Measurements from ENCODE around the gene ADAD2. TPM values are rescaled to one million over a fixed set of nuclear protein-coding genes. Genes with fewer than 3 reads are reported as not detected.
A peak's percentile ranks its signal among the peaks of the same experiment; 100 is the strongest.

The ADAD2 gene
- total and polyA plus RNA-seq, 10 of the 15 experiments (the other 5 are each of a cell fraction or from before 2014, with no cell fraction given) = 0.44 to 0.68 (median 0.51) TPM; not detected in 7

DNA sequence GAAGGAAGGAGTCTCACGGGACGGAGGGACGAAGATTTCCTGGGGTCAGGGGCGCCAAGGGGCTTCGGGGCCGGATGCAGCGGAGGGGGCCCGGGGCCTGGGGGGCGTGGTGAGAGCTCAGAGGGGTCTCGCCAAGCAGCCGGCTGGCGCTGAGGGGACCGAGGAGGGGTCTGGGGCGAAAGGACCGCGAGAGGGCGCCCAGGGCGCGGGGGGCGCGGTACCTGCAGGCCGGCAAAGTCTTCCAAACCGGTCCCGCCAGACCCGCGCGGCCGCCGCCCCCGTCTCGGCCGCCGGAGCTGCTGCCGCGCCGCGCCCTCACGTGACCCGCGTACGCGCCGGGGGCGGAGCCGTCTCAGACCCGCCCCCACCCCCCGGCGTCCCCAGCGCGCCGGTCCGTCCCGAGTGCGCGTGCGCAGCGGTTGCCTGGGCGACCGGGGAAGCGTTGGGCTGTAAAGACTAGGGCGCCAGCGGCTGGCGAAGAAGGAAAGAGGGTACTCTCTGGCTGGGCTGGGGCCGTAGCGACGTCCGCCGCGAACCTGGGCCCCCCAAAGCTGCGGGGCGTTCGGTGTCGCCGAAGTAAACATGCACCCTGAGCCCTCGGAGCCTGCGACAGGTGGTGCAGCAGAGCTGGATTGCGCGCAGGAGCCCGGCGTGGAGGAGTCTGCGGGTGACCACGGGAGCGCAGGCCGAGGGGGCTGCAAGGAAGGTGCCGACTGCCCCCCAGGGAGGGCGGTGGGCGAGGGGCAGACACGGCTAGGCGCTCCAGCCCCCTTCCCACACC is 45.9 kb upstream of the ADAD2 start, which contains the start of the genes DNAAF1 and HSDL1 (continued):
- TF ChIP-seq NRF1 (conservative IDR thresholded peaks at IDR 0.05; ENCODE audit: low read depth, low read length) (peak; percentile 75), IKZF2 (IDR thresholded peaks at IDR 0.05) (no peak), RBBP5 (conservative IDR thresholded peaks at IDR 0.05) (no peak), MEF2B (IDR thresholded peaks at IDR 0.05; ENCODE audit: partially characterized antibody, poor library complexity, severe bottlenecking) (peak; percentile 13), TCF12 (IDR thresholded peaks at IDR 0.05; ENCODE audit: low read depth, low read length) (no peak), MYC (IDR thresholded peaks at IDR 0.05; ENCODE audit: insufficient read depth, insufficient read length, insufficient replicate concordance, low read length, severe bottlenecking) (no peak)

DNA sequence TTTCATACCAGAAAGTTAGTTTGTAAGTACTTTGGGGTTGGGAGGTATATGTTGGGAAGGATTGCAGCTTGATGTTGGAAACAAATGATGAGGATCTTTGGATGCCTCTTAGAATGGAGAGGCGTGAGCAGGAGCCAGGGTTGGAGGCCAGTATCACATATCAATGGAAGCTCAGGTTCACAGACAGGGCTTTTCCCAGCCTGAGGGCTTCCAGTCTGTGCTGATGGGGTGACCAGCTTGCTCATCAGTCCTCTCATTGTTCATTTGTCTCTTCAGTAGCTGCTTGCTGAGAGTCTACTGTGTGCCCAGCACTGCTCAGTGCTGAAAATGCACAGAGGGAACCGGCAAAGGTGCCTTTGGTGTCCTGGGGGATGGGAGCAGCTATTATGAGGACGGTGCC is 40.0 kb upstream of the ADAD2 start:
- RAD21 ChIA-PET (ENCODE audit: unreplicated experiment) = no interaction called here
- no peak for FAIRE-seq
- no peak for TF ChIP-seq POLR2AphosphoS2 (IDR thresholded peaks at IDR 0.05; ENCODE audit: low read depth, low read length)
- TF ChIP-seq IKZF2 (IDR thresholded peaks at IDR 0.05) = no peak
- TF ChIP-seq NFYA (IDR thresholded peaks at IDR 0.05; ENCODE audit: borderline replicate concordance, low read depth, low read length) = no peak
- TF ChIP-seq MYC (IDR thresholded peaks at IDR 0.05; ENCODE audit: insufficient read depth, insufficient read length, insufficient replicate concordance, low read length, severe bottlenecking) = no peak
- no peak for TF ChIP-seq ZZZ3 (IDR thresholded peaks at IDR 0.05; ENCODE audit: control insufficient read depth, insufficient read length, low read depth)
- no peak for TF ChIP-seq KAT2A (conservative IDR thresholded peaks at IDR 0.05; ENCODE audit: control insufficient read depth, low read depth, low read length)
- no peak for TF ChIP-seq RAD51 (IDR thresholded peaks at IDR 0.05)
- no peak for TF ChIP-seq FOS (IDR thresholded peaks at IDR 0.05; ENCODE audit: borderline replicate concordance, extremely low read depth, insufficient read length)
- no peak for TF ChIP-seq STAT3 (IDR thresholded peaks at IDR 0.05; ENCODE audit: low read depth, low read length)
- no peak for TF ChIP-seq MTA3 (IDR thresholded peaks at IDR 0.05; ENCODE audit: borderline replicate concordance, low read length)
- TF ChIP-seq NR2C2 (IDR thresholded peaks at IDR 0.05; ENCODE audit: borderline replicate concordance, control insufficient read depth, insufficient read length, low read depth) = no peak
- no peak for TF ChIP-seq SUPT20H (IDR thresholded peaks at IDR 0.05; ENCODE audit: borderline replicate concordance, control insufficient read depth, low read depth, low read length)
- TF ChIP-seq, protein P1, sequence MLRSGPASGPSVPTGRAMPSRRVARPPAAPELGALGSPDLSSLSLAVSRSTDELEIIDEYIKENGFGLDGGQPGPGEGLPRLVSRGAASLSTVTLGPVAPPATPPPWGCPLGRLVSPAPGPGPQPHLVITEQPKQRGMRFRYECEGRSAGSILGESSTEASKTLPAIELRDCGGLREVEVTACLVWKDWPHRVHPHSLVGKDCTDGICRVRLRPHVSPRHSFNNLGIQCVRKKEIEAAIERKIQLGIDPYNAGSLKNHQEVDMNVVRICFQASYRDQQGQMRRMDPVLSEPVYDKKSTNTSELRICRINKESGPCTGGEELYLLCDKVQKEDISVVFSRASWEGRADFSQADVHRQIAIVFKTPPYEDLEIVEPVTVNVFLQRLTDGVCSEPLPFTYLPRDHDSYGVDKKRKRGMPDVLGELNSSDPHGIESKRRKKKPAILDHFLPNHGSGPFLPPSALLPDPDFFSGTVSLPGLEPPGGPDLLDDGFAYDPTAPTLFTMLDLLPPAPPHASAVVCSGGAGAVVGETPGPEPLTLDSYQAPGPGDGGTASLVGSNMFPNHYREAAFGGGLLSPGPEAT (IDR thresholded peaks at IDR 0.05; ENCODE audit: low read depth) = no peak
- Histone ChIP-seq H3K4me1 (ENCODE audit: control insufficient read depth, insufficient read depth, low read length) (no peaks in the 10 kb centered on the region), H4K20me1 (ENCODE audit: control insufficient read depth, insufficient read depth) (no peaks in the 10 kb centered on the region), H3K27ac (ENCODE audit: control insufficient read depth, insufficient read depth) (no peak overlapping the region), H3K36me3 (ENCODE audit: control insufficient read depth in 2 of 2, insufficient read depth in 2 of 2, low read length in 1 of 2) (no peaks in the 10 kb centered on the region), H3K9me3 (replicated peaks; ENCODE audit: control insufficient read depth, insufficient read depth, low read length) (no peaks in the 10 kb centered on the region), H3K27me3 (replicated peaks in 1 of 2; ENCODE audit: control insufficient read depth in 2 of 2, insufficient read depth in 2 of 2, low read length in 1 of 2) (no peaks in the 10 kb centered on the region), H3K4me3 (no peak overlapping the region), H2AFZ (ENCODE audit: control insufficient read depth, low read depth, low read length) (no peak overlapping the region), H3K79me2 (ENCODE audit: control insufficient read depth, insufficient read depth, low read length) (no peaks in the 10 kb centered on the region), H3K4me2 (ENCODE audit: control insufficient read depth, insufficient read depth) (no peak overlapping the region), H3K9ac (ENCODE audit: control insufficient read depth, insufficient read depth, low read length) (no peak overlapping the region)
- BruUV-seq (replicated peaks) = no TSS peak
- no peak for ATAC-seq
- SMC1A ChIA-PET (ENCODE audit: uncharacterized antibody, unreplicated experiment) = no interaction called here
- POLR2A ChIA-PET = no interaction called here
- DNase-seq (ENCODE audit: low read depth, low spot score) = no peak
- 44% methylated on average over 3 of the region's 3 CpGs for WGBS (ENCODE audit: insufficient coverage, insufficient replicate concordance, low lambda C conversion rate, missing lambda C conversion rate)
- in situ Hi-C loops (cut with MboI) = no loop called here
- intact Hi-C loops (cut with micrococcal nuclease; ENCODE audit: unreplicated experiment) = no loop called here
- CTCF ChIA-PET = no interaction called here

All from GM12878 (cell line).